NCI-H226 (cell line): ENCODE data around the gene NR1H4.
"Not testable (repeated sequence)": the region's sequence is repeated elsewhere in the genome, so short reads cannot be mapped to it uniquely, and the experiment has no call there.

Experiments
- DNase-seq: peaks from one replicate; pipeline ENCODE4 v3.0.0-alpha.2; 2015

Gene NR1H4

DNA sequence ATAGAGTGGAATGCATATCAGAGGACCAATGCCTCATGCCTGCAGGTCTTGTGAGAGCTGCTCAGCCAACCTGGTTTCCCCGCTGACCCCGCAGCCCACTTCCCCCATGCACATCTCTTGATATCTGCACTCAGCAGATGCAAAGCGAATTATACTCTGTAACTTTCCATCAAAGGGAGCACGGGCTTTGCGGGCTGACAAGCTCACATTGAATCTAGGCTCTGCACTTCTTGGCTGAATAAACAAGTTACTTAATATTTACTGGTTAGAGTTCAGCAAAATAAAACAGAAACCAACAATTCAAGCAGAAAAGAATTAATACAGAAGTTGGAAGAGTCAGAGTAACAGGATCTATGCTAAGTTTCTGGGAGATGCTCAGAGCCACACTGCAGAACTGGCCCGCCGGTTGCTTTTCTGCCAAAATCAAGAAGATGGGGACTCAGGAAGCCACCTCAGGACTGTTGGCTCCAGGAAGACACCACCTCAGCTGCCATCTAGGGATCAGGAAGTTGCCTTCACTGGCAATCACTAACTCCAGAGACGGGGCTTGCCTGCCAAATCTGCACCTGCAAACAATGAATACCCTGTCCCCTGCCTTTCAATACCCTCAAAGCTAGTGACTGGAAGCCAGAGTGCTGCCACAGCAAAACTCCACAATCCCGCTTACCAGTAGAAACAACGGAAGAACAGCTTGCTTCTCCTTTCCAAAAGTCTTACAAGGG lies 46.5 kb downstream of the NR1H4 start:
- no peak for DNase-seq

DNA sequence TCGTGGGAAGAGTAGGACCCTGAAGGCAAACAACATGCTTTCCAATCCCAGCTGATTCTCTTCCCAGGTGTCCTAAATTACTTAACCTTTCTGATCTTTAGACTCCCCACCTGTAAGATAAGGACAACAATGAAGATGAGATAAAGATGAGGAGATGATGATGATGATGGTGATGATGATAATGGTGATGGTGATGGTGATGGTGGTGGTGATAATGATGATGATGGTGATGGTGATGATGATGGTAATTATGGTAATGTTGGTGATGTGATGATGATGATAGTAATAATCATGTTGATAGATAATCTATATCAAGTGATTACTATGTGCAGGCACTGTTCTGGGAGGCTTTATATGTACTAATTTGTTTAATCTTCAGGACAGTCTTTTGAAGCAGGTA lies 48.3 kb downstream of the NR1H4 start:
- DNase-seq: no peak

DNA sequence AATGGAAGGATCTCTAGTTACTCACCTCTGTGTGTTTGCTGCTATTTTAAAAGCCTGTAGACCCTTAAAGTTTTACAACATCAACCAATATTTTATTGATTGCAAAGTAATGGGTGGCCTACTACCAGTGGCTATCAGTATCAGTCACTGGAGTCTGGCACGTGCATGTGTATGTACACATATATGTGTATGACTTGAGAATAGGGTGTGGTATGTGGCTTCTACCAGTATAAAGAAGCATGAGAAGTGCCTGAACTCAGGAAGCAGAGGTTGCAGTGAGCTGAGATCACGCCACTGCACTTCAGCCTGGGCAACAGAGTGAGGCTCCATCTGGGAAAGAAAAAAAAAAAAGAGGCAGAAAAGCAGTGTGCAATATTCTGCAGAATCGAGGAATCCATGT lies 54.4 kb downstream of the NR1H4 start:
- DNase-seq: no peak

DNA sequence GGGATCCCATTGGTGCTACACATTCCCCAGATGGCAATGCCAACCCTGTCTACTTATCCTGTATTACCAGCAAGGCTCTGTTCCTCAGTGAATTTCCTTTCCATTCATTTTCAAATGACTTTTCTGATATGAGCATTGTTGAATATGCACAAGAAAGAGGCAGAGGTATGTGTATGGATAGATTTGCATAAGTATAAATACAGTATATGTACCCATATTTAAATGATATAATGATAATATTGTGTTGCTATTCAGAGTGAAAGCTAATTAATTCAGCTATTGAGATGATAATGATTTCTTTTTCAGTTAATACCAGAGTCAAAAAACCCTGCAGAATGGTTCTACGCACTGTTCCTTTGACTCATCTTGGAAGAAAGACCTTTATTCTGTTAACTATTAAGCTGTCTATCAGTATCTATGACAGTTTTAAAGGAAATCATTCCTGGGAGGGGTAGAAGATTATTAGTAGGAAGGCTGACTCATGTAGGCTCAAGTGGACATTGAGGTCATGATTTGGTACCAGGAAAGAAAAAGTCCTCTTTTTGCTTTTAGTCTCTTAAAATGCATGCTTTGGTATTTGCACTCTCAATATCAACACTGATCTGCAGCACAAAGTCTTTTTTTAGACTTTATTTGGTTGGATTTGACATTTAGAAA lies 54.9 kb downstream of the NR1H4 start:
- DNase-seq: no peak

DNA sequence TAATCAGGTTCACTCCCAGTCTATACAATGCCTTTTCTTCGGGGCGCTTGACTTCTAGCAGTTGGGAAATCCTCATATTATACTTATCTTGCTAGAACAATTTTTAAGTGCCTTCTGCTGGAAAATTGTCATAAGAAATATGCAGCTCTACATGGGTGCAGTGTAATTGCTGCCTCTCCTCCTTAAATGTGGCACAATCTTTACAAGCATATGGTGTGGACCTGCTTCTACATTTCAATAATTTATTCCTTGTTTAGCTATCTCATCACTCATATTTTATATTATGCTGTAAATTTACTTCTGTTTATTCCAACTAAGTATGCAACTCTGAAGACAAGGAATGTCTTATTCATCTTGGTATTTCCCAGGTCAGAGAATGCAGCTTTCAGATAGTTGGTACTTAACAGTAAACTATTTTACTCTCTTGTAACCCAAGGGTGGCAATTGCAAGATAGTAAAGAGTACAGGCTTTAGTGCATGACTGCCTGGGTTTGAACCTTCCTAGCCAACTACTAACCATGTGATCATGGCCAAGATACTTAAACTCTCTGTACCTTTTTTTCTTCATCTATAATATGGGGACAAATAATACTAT lies 56.2 kb downstream of the NR1H4 start:
- DNase-seq: no peak

DNA sequence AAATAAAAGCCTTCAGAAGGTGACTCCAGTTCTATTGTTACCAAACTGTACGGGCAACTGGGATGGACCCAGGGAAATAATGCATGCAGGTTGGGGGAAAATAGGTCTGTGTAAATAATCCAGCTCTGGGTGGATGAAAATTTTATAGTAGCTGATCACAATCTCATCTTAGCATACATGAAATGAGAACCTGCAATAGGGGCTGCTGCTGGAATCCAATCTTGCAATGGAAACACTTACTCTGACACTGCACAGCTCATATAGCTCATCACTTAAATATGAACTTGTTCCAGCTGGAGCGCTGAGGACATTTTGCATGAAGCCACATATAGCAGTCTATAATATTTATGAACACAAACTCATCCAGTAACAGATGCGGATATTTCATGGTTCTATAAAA lies 59.7 kb downstream of the NR1H4 start:
- no peak for DNase-seq

DNA sequence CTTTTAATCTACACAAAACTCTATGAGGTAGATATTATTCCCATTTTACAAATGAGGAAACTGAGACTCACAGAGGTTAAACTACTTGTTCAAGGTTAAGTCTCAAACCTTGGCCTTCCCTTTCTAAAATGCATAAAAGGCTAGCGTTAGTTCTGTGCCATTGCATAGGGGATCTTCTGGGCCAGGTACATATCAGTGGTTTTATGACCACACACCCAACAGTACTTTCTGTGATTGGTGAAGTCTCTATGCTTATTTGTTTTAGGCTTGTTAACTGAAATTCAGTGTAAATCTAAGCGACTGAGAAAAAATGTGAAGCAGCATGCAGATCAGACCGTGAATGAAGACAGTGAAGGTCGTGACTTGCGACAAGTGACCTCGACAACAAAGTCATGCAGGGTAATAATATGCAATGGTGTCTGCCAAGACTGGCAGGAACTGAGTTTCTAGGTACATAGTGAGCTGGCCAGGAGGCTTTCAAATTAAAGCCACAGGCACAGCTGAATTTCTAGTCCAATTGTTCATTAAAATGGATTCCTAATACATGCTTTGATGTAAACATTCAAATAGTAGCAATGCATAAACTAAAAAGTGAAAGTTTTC lies 61.1 kb downstream of the NR1H4 start:
- no peak for DNase-seq

DNA sequence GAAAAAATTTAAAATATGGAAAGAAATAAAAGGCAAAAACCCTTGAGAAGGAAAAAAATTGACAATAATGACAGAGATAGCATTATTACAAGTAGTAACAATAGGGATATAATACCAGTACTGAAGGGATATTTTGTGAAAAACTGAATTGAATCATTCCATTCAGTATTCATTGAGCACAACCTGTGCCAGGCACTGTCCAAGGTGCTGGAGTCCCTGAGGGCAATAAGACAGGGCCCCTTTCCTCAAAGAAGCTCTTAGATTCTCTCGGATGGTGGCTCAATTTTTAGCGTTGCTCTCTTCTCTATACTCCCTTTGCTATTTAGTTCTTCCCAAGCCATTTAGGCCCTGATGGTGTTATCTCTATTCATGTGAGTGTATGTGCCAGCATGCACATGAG lies 65.5 kb downstream of the NR1H4 start:
- DNase-seq: peak; percentile 33

DNA sequence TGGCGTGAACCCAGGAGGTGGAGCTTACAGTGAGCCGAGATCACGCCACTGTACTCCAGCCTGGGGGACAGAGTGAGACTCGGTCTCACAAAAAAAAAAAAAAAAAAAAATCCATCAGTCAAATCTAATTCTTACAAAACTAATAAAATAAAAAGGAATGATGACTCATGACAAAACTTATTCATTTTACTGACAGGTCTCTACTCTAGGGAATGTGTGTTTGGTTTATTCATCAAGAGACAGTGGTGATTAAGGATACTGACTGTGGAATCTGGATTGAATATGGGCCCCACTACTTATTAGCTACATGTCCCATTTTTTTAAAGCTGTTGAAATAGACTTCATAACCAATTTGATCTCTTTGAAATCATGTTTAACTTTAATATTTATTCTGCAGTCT lies 70.5 kb downstream of the NR1H4 start:
- DNase-seq: no peak

DNA sequence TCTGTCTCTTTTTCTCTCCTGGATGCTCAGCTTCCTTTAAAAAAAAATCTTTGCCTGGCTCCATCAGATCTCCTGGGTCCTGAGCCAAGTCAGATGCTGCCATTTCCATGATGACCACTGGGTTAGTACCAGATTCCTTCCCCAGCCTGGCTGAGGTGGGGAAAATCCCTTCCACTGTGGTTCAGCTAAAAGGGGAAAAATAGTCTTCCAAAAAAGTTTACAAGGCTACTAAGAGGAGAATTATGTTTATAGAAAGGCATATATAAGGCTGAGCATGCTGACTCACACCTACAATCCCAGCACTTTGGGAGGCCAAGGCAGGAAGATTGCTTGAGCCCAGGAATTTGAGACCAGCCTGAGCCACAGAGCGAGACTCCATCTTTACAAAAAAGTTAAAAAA lies 71.4 kb downstream of the NR1H4 start:
- peak; percentile 22 for DNase-seq

DNA sequence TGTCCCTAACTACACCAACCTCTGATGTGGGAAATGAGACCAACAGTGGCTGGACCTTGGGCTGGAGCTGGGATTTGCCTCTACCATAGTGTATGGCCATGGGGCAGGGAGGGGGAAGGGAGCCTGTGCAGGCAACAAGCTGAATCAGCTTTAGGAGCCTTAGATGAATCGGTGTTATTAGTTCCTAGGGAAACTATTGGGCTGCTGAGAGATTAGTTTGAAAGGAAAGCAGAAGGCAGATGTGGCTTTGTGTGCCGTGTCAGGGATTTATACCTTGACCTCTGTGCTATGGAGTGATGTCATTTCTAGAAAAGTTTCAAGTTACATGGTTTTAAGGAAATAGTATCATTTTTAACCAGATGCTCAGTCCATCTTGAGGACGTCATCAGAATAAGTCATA lies 80.3 kb downstream of the NR1H4 start:
- DNase-seq: no peak

DNA sequence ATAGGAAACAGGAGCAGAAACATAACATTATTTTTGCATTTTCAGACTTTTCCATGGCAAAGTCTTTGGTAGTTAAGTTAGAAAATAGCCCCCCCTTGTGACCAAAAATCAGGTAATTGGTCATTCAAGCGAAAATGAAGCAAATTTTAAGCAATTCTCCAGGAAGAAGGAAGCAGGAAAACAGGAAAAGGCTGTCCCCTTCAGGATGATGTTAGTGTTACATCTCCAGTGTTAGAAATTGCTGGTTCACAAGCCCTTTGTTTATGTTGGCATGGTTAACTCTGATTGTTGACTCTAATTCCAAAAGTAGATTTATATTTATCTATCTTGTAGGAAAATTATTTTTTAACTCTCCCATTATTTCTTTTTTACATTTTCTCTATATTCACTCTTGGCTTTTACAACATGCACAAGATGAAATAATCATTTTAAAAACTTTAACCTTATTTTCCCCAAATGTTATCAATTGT lies 81.0 kb downstream of the NR1H4 start:
- DNase-seq: peak; percentile 43

DNA sequence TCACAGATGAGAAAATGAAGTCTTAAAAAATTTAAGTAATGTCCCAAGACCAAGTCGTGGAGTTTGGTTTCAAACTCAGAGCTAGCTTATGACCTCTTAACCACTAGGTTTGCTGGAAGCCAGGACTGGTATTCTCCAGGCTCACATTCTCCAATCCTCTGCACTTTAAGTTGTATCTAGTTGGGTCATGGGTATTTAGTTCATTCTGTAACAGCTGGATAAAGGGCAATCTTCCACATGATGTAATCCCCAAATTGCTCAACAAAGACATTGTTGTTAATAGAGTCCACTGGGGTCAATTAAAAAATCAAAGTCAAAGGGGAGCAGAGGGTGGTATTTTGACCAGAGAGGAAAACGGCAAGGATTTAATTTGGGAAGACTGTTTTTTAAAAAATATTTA lies 82.1 kb downstream of the NR1H4 start:
- DNase-seq: no peak

DNA sequence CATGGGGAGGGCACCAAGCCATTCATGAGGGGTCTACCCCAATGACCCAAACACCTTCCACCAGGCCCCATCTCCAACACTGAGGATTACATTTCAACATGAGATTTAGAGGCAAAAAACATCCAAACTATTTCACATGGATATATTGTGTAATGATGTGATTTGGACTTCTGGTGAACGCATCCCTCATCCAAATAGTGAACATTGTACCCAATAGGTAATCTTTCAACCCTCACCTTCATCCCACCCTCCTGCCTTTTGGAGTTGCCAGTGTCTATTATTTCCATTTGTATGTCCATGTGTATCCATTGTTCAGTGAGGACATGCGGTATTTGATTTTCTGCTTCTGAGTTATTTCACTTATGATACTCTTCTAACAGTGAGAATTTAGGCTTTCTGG lies 83.7 kb downstream of the NR1H4 start:
- DNase-seq: no peak

DNA sequence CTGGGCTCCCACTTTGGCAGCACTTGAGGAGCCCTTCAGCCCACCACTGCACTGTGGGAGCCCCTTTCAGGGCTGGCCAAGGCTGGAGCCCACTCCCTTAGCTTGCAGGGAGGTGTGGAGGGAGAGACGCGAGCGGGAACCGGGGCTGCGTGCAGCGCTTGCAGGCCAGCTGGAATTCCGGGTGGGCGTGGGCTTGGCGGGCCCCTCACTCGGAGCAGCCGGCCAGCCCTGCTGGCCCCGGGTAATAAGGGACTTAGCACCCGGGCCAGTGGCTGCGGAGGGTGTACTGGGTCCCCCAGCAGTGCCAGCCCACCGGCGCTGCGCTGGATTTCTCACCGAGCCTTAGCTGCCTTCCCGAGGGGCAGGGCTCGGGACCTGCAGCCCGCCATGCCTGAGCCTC lies 85.6 kb downstream of the NR1H4 start:
- not testable (repeated sequence) for DNase-seq

DNA sequence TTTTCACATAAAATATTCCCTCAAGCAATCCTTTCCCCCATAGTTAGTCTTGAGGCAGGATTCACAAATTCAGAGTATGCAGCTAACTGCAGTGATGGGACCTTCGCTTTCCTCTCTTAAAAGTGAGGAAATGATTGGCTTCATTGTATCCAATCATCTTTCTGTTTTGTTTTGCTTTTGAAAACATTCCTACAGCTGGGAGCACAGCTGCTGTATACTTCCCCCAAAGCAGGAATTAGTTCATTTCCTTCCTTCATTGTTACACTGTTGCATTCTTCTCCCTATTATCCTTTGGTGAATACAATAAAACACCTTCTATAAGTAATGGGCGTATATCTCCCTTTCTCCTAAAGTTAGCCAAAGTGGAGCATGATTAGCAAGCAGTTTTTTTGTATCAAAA lies 90.4 kb downstream of the NR1H4 start:
- no peak for DNase-seq

DNA sequence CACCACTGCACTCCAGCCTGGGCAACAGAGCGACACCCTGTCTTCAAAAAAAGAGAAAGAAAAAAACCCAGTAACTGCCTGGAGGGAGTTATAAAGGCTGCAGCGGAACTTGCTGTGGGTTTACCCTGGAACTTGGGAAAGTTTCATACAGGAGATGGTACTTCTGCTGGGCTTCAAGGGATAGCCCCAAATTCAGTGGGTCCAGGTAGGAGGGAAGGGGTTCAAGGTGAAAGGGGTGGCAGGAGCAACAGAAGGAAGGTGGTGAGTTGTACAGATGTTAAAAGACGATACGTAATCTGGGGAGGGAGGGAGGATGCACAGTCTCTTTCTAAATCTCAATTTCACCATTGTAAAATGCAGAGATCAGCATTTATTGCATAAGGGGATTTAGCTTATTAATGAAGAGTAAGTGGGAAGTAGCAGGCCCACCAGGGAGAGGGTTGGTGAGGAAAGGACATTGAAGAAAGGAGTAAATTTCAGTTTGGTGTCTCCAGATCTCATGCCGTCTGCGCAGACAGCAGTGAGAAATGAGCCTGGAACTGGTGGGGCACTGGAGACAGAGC lies 91.3 kb downstream of the NR1H4 start:
- no peak for DNase-seq

DNA sequence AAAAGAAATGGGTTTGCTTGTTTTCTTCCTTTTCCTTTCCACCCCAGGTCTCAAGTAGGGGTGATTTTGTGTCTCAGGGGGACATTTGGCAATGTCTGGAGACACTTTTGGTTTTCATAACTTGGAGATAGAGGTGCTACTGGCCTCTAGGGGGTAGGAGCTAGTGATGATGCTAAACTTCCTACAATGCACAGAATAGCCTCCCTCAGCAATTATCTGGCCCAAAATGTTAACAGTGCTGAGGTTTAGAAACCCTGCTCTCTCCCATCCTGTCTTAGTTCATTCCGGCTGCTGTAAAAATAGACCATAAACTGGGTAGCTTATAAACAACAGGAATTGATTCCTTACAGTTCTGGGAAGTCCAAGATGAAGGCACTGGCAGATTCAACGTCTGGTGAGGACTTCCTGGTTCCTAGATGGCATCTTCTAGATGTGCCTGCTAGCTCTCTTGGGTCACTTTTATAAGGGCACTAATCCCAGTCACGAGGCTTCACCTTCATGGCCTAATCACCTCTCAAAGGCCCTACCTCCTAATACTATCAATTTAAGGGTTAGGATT lies 92.4 kb downstream of the NR1H4 start:
- no peak for DNase-seq

DNA sequence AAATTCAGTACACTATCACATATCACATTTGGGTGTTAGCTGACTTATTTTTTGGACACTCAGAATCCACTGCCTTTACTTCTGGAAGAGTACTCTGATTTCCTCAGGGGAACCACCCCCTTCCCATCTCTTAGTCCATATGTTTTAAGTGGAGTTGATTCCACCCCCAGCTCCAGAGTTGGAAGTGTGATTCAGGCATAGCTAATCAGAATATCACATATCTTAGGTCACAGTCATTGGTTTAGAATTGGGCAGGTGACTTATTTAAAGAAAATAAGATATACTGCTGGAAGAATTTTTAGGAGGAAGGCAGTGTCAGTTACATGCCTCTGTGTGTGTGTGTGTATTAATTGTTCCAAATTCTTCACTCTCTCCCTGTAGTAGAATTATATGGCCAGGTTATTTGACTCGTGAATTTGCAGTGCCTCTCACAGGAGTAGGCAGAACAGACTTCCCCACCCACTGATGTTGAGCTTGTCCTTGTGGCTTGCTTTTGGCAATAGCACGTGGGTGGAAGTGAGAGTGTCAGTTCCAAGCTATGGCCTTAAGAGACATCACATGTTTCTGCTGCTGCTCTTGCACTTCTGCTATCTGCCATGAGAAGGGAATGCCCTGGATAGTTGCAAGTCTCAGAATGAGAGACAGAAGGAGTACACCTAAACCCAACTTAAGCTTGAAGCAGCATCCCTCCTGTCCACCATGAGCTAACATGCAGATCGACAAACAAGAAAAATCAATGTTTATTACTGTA lies 93.4 kb downstream of the NR1H4 start:
- no peak for DNase-seq

DNA sequence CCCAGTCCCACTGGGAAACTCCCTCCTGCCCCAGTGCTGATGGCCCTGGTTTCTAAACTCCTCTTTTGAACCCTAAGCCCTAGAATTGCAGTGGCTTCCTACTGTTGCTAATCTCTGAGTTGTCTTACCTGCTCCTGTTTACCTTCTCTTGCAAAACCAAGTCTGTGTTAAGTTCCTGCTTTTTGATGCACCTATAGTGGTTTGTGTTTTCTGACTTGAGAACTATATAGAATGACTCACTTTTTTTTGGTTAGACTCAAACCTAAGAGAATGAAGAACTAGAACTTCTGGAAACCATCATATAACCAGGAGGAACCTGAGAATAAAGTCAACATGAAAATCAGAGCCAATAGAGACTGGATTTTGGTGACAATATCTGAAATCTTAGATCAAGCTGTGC lies 94.3 kb downstream of the NR1H4 start:
- no peak for DNase-seq

DNA sequence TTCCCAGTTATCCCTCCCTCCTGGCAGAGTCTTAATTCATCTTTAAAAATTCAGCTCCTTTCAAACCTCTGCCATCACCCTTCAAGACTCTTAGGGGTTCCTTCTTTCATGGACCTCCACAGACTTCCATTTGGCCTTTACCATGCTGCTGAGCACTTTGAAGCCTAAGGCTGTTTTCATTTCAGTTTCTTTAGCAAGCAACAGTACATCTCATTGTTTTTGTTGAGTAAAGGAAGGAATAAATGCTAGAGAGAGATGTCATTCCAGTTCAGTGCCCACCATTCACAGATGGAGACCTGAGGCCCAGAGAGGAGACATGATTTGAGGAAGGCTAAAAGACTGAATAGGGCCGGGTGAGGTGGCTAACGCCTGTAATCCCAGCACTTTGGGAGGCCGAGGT lies 98.5 kb downstream of the NR1H4 start:
- DNase-seq: no peak
